ENCODE results near the gene CYP3A4. TPM values are rescaled to one million over a fixed set of nuclear protein-coding genes. Genes with fewer than 3 reads are reported as not detected.

Gene CYP3A4
- total RNA-seq, 1 experiment from 2014 or later: not detected

GRCh38 chr7:99730238-99730810, 53.7 kb downstream of the CYP3A4 start:
- no peak overlapping the region for H3K27ac Mint-ChIP-seq
- DNase-seq: no peak
- no peak overlapping the region for H3K4me3 Mint-ChIP-seq
- Histone ChIP-seq H4K91ac (ENCODE audit: insufficient read length, low read depth, low read length) (no peak overlapping the region), H3K9ac (ENCODE audit: extremely low read depth, insufficient read length, low read length) (no peak overlapping the region), H3K23ac (ENCODE audit: insufficient read length, low read depth, low read length) (no peak overlapping the region), H3K79me1 (ENCODE audit: insufficient read depth, low read depth, low read length, poor library complexity, severe bottlenecking) (no peaks in the 10 kb centered on the region), H3K23me2 (ENCODE audit: insufficient read length, low read depth, low read length, poor library complexity, severe bottlenecking) (no peaks in the 10 kb centered on the region), H3K27ac (ENCODE audit: insufficient read length, low read depth, low read length) (no peak overlapping the region), H3K4ac (ENCODE audit: low read depth, low read length) (no peak overlapping the region), H4K5ac (ENCODE audit: insufficient read length, low read depth, low read length) (no peak overlapping the region), H2AK5ac (ENCODE audit: insufficient read length, low read length) (no peak overlapping the region), H3K9me3 (ENCODE audit: control insufficient read depth, low read depth, low read length) (no peaks in the 10 kb centered on the region), H3K4me2 (ENCODE audit: insufficient read depth, insufficient read length, low read length) (no peak overlapping the region), H3K79me2 (ENCODE audit: insufficient read depth, low read length) (no peaks in the 10 kb centered on the region), H3K4me1 (ENCODE audit: insufficient read depth, low read length) (no peaks in the 10 kb centered on the region), H2BK12ac (ENCODE audit: insufficient read length, low read depth, low read length) (no peak overlapping the region), H2BK5ac (ENCODE audit: insufficient read length, low read length) (no peak overlapping the region), H2BK120ac (ENCODE audit: low read depth, low read length, poor library complexity, severe bottlenecking) (no peak overlapping the region), H3K27me3 (ENCODE audit: insufficient read depth, low read length) (no peaks in the 10 kb centered on the region), H3K18ac (ENCODE audit: insufficient read length, low read depth, low read length) (no peak overlapping the region), H3K56ac (ENCODE audit: insufficient read length, low read depth, low read length) (no peak overlapping the region), H4K20me1 (ENCODE audit: control insufficient read depth, insufficient read depth, insufficient read length) (no peaks in the 10 kb centered on the region), H3K14ac (ENCODE audit: insufficient read depth, low read length) (no peak overlapping the region), H2BK20ac (ENCODE audit: low read depth, low read length, poor library complexity, severe bottlenecking) (no peak overlapping the region), H2BK15ac (ENCODE audit: low read depth, low read length) (no peak overlapping the region), H4K8ac (replicated peaks; ENCODE audit: insufficient read length, low read depth, low read length) (no peak overlapping the region), H2AFZ (ENCODE audit: low read length) (no peak overlapping the region), H3T11ph (ENCODE audit: low read length) (no peak overlapping the region)
- WGBS (ENCODE audit: extremely low coverage, insufficient read length, low lambda C conversion rate): no CpG with 5 or more reads among the region's 1 CpG
- no peaks in the 10 kb centered on the region for H3K27me3 Mint-ChIP-seq (ENCODE audit: low read depth)
- no peaks in the 10 kb centered on the region for H3K36me3 Mint-ChIP-seq (ENCODE audit: insufficient read depth in 1 of 3, low read depth in 3 of 3)
- peaks cover 0 to under 1% of the 10 kb centered on the region in 2 experiments; a peak in 2 of 4 replicates for H3K4me1 Mint-ChIP-seq
- H3K9me3 Mint-ChIP-seq: no peaks in the 10 kb centered on the region
- no peak for TF ChIP-seq CTCF (conservative IDR thresholded peaks at IDR 0.05)
